GM18502 (cell line): ENCODE measurements around the gene KCNMA1.

Experiments used
- ATAC-seq: cut with Tn5 transposase; IDR thresholded peaks from one replicate; pipeline ENCODE4 v1.9.1; 2021; ENCODE audit warnings: mild to moderate bottlenecking; ENCODE audit not compliant: unreplicated experiment, poor library complexity

Gene KCNMA1

GRCh38 chr10:77241350-77241725 lies 396.3 kb downstream of the KCNMA1 start:
- no peak for ATAC-seq

DNA sequence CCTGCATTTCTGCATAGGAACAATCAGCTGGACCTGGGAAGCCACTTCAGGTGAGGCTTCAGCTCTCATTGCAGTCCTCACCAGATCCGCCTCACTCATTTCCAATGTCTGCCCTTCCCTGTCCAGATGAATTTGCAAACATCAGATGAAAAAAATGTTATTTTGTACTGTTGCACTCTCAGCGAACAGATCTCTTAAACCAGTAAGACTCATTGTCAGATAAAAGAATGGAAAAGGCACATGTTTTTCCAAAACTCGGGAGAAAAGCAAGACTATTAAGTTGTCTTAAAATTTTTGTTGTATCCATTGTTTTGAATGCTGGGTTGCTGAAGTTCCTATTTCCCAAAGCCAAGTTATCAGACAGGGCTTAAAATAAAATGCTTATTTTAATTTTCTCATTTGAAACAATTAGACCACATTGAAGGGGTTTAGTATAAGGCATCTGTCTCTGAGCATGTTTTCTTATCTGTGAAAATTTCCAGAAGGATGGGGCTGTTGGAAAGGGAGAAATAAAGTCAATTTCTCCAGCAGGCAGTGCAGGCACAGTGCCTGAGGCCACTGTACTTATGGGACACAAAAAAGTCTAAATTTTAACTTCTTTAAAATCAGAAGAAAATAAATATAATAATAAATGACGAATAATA lies 396.8 kb downstream of the KCNMA1 start:
- no peak for ATAC-seq

GRCh38 chr10:77240041-77240652 lies 397.5 kb downstream of the KCNMA1 start:
- no peak for ATAC-seq

DNA sequence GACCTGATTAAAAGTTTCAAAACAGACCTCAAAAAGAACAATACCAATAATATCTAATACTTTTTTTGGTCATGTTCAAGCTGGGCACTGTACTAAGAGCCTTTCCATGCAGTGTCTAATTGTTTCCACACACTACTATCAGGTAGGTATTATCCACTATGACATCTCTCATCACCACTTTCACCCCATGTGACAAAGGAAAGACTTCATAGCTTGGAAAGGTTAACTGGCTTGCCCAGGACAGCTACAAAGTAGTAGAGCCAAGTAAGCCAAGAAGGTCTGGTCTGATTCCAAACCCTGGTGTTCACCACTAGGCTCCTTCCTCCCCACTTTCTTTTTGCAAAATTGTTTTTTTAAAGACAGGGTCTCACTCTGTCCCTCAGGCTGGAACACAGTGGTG lies 400.5 kb downstream of the KCNMA1 start:
- no peak for ATAC-seq

GRCh38 chr10:77236700-77237099 lies 400.9 kb downstream of the KCNMA1 start:
- no peak for ATAC-seq

DNA sequence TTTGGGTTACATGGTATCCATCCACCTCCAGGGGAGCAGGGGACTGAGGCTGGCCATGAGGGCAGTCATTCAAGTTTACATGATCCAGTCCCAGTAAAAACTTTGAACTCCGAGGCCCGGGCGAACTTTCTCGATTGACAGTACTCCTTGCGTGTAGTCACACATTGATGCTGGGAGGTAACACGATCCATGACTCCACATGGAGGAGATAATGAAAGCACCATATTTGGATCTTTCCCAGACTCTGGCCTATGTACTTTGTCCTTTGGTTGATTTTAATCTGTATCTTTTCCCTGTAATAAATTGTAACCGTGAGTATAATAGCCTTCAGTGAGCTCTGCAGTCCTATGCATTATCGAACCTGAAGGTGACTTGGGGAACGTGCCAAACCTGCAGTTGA lies 401.6 kb downstream of the KCNMA1 start:
- ATAC-seq, result no peak

DNA sequence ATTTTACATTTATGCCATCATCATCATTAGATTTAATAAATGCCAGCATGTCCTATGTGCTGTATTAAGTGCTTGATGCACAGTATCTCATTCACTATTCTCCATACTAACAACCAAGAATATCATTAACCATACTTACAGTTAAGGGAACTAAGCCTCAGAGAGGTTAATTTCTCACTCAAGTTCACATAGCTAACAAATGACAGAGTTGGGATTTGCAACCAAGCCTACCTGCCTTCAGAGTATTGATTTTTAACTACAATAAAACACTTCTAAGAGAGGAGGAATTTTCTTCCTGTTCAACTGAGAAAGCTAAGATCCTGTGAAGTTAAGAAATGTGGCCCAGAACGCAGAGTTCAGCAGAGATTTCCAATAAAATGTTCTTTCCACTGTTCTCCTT lies 403.0 kb downstream of the KCNMA1 start:
- no peak for ATAC-seq

- no peak for ATAC-seq
Measured at GRCh38 chr10:77233466-77233865, 404.1 kb downstream of the KCNMA1 start.

DNA sequence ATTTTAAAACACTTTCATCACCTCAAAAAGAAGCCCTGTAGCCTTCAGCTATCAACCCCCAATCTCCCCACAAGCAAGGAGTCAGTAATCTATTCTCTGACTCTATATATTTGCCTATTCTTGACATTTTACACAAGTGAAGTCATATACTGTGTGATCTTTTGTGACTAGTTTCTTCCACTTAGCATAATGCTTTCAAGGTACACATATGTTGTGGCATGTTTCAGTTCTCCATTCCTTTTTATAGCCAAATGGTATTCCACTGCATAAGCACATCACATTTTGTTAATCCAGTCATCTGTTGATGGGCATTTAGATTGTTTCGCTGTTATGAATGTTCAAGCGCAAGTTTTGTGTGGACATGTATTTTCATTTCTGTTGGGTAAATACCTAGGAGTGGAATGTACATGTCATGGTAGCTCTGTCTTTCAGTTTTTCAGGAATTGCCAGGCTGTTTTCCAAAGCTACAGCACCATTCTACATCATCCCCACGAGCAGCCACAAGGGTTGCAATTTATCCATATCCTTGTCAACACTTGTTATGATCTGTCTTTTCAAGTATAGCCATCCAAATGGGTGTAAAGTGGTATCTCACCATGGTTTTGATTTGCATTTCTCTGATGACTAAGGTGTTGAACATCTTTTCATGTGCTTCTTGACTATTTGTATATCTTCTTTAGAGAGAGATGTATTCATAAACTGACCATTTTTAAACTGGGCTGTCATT lies 405.6 kb downstream of the KCNMA1 start:
- no peak for ATAC-seq

GRCh38 chr10:77231375-77231774 lies 406.2 kb downstream of the KCNMA1 start:
- ATAC-seq, result no peak

DNA sequence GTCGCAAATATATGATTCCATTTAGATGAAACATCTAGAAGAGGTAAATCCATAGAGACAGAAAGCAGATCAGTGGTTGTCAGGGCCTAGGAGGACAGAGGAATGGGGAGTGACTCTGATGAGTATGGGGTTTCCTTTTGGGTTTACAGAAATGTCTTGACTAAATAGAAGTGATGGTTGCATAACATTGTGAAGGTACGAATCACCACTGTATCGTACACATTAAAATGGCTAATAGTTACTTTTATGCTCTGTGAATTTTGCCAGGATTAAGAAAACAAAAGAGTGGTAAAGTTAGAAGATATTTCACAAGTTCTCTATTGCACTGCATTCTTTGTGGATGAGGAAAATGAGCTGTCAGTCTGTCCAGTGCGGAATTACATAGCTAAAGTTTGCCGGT lies 407.4 kb downstream of the KCNMA1 start:
- ATAC-seq, result no peak

DNA sequence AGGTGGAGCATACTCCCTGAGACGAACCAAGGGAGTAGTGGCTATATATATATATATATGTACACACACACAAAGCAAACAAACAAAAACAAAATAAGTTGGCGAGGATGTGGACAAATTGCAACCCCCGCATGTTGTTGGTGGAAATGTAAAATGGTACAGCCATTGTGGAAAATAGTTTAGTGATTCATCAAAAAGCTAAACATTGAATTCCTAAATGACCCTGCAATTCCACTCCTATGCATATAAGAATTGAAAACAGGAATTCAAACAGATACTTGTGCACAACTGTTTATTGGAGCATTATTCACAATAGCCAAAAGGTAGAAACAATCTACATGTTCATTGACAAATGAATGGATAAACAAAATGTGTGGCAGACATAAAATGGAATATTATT lies 407.9 kb downstream of the KCNMA1 start:
- ATAC-seq, result no peak

GRCh38 chr10:77228559-77228958 lies 409.0 kb downstream of the KCNMA1 start:
- no peak for ATAC-seq

DNA sequence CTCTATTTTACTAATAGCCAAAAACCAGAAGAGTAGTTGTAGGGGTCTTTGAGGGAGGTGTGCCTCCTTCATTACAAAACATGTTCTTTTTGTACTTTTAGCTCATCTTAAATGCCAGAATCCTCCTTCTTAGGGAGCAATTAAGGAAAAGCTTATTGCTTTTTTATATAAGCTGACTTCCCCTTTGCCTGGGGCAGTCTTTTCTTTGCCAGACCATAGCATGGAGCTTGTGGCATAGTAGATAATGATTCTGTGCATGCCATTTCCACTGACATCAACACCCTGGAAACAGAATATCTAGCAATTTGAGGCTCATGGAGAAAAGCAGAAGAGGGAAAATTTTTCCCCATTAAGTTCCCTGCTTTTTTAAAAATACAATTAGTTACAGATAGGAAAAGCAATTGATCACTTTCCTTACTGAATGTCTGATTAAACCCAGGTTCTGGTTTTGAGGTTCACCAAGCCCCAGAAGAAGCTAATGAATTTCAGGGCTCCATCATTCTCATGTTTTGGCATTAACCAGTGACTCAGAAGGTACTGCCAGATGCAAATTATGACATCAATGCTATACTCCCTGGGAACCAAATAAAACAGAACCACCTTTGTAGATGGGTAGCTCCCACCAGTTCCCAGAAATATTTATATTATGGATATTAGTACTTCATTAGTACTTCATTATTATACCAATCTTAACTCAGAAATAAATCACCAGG lies 410.6 kb downstream of the KCNMA1 start:
- no peak for ATAC-seq

DNA sequence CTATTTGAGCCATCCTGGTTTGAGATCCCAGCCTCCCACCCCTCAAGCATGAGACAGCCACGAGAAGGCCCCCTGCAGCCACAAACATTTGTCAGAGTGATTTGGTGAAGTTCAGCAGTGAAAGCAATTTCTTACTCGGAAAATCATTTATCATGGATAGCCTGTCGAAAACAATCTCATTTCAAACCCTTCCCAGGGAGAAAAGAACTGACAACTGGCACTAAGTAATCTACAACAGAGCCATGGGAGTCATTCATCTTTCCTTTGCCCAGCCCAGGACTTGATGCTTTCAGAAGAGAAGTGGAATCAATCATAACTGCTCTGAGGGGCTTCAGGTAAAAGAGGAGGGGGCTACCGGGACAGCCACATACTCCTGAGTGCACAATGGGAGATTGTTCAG lies 411.2 kb downstream of the KCNMA1 start:
- ATAC-seq, result no peak

DNA sequence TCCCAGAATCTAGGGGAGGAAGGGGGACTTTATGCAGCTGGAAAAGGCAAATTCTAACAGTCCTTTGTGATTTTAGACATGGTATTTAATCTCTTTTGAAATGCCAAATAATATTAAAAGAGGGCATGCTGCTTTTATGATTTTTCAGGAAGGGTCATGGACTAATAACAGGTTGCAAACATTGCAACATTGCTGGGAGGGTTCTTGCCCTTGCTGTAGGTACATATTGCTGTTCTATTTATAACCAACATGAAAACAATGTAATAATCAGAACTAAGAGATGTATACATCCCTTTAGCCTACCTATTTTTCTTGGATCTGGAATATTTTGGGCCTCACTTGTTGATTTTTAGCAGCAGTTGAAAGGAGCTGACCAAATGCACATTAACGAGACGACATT lies 411.6 kb downstream of the KCNMA1 start:
- ATAC-seq, result no peak

- no peak for ATAC-seq
Measured at GRCh38 chr10:77223526-77224460, 413.8 kb downstream of the KCNMA1 start.

- ATAC-seq, result no peak
Measured at GRCh38 chr10:77220150-77220549, 417.5 kb downstream of the KCNMA1 start.

GRCh38 chr10:77219046-77219445 lies 418.6 kb downstream of the KCNMA1 start:
- ATAC-seq, result no peak

DNA sequence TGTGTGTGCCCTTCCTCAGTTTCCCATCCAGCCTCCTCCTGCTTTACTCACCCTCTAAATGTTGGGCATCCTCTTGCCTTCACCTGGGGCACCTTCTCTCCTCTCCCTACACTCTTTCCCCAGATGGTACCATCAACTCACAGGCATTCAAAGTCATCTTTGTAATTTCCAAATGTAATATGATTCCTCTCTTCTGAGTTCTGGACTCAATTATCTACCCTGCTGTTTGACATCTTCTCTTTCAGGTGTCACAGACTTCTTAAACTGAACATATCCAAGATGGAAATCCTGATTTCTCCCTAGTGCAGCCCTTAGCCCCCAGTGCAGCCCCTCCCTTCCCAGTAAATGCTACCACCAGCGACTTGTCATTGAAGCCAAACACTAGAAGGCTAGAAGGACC lies 422.8 kb downstream of the KCNMA1 start:
- no peak for ATAC-seq
